K562 (cell line): ENCODE data around the gene ZNF18. TPM values are rescaled to one million over a fixed set of nuclear protein-coding genes. Genes with fewer than 3 reads are reported as not detected.

ENCODE experiments used
- ATAC-seq: fragments of 200-7000 bp; cut with Tn5 transposase; 3 replicates; pipeline ENCODE4 v1.9.1; 2020; ENCODE audit warnings: moderate library complexity
- Bru-seq: library from RNA; stranded (reverse); fragments of 400-500 nt; gene quantifications from one replicate; lab custom pipeline; 2021; lab: Mats Ljungman, UMichigan
- BruChase-seq, 2 experiments: library from RNA; stranded (reverse); fragments of 400-500 nt; gene quantifications; one replicate each; lab custom pipeline; 2021; lab: Mats Ljungman, UMichigan
- BruUV-seq: library from RNA; stranded (reverse); fragments of 400-500 nt; replicated peaks from 2 replicates; lab custom pipeline; 2021; lab: Mats Ljungman, UMichigan
- CTCF ChIA-PET: fragments of 300-600 bp; formaldehyde crosslinking; extraction: SDS; loops from one replicate; lab custom pipeline; 2021; ENCODE audit warnings: low intra/inter-chr PET ratio; lab: Yijun Ruan, JAX
- POLR2A ChIA-PET: fragments of 300-600, 350-650 bp; sonication (Branson Sonifier 250); formaldehyde crosslinking; extraction: SDS; loops from one replicate; lab custom pipeline; 2021; ENCODE audit warnings: antibody characterized with exemption, inconsistent platforms; lab: Yijun Ruan, JAX
- DNase-seq, 4 experiments: peaks; one replicate each; pipeline versions ENCODE4 v3.0.0 to v3.0.0-alpha.2; 2011 to 2018; ENCODE audit warnings: low spot score in 3 of 4, mixed read lengths in 3 of 4; ENCODE audit errors: extremely low read depth in 1 of 4
- FAIRE-seq: peaks from 2 replicates; lab custom pipeline; 2011; peaks lifted over from hg19 to GRCh38; lab: Jason Lieb, UNC
- H2AFZ ChIP-seq: 2 replicates; pipeline ENCODE4 v1.6.0; 2011; ENCODE audit warnings: low read depth, low read length, control low read depth, inconsistent platforms
- H3K27ac ChIP-seq: fragments of 200-600 bp; 3 replicates; pipeline ENCODE4 v1.8.0; 2011; ENCODE audit warnings: low read depth, mild to moderate bottlenecking, control low read depth, inconsistent platforms, low read length, moderate library complexity, mixed read lengths; ENCODE audit errors: extremely low read depth
- H3K27me3 ChIP-seq, 2 experiments: fragments of 300-600 bp in 1 of 2; 2 replicates in 1 of 2; 3 replicates in 1 of 2; pipeline versions ENCODE4 v1.6.0 to v1.8.0; 2011; ENCODE audit warnings: inconsistent platforms in 2 of 2, low read length in 2 of 2, mild to moderate bottlenecking in 1 of 2, mixed read lengths in 1 of 2, moderate library complexity in 1 of 2; ENCODE audit not compliant: control insufficient read depth in 2 of 2, insufficient read depth in 2 of 2
- H3K36me3 ChIP-seq: fragments of 300-600 bp; 3 replicates; pipeline ENCODE4 v1.8.0; 2011; ENCODE audit warnings: mild to moderate bottlenecking, low read length, inconsistent platforms; ENCODE audit not compliant: control insufficient read depth, insufficient read depth
- H3K4me1 ChIP-seq, 2 experiments: fragments of 200-600 bp in 1 of 2; replicated peaks in 1 of 2; 2 replicates in 1 of 2; 3 replicates in 1 of 2; pipeline versions ENCODE4 v1.5.1 to v1.8.0; 2011; ENCODE audit warnings: inconsistent platforms in 2 of 2, low read length in 2 of 2, mild to moderate bottlenecking in 1 of 2, mixed read lengths in 1 of 2, moderate library complexity in 1 of 2; ENCODE audit not compliant: control insufficient read depth in 2 of 2, insufficient read depth in 2 of 2
- H3K4me2 ChIP-seq: 2 replicates; pipeline ENCODE4 v1.6.1; 2011; ENCODE audit warnings: low read length, control low read depth, inconsistent platforms, mixed read lengths; ENCODE audit not compliant: insufficient read depth
- H3K4me3 ChIP-seq: fragments of 200-600 bp; sonication (generic), shearing (Covaris generic); 2 replicates; pipeline ENCODE4 v1.5.1; 2016; ENCODE audit warnings: control low read depth, inconsistent platforms
- H3K79me2 ChIP-seq: fragments of 200-600 bp; 3 replicates; pipeline ENCODE4 v1.8.0; 2011; ENCODE audit warnings: low read length, inconsistent platforms; ENCODE audit not compliant: control insufficient read depth, insufficient read depth
- H3K9ac ChIP-seq, 2 experiments: 2 replicates each; pipeline versions ENCODE4 v1.6.0 to v1.6.1; 2011; ENCODE audit warnings: low read depth in 2 of 2, low read length in 2 of 2, control low read depth in 1 of 2, inconsistent platforms in 1 of 2, mild to moderate bottlenecking in 1 of 2, mixed read lengths in 1 of 2; ENCODE audit not compliant: insufficient read depth in 1 of 2
- H3K9me1 ChIP-seq: one replicate; pipeline ENCODE4 v1.6.0; 2011; ENCODE audit warnings: inconsistent platforms, mild to moderate bottlenecking, low read length, moderate library complexity; ENCODE audit not compliant: control insufficient read depth, insufficient read depth
- H3K9me3 ChIP-seq: replicated peaks from 2 replicates; pipeline ENCODE4 v1.5.1; 2011; ENCODE audit warnings: low read depth, low read length, inconsistent platforms; ENCODE audit not compliant: control insufficient read depth, insufficient read depth
- H4K20me1 ChIP-seq: replicated peaks from 2 replicates; pipeline ENCODE4 v1.6.1; 2011; ENCODE audit warnings: low read length, inconsistent platforms, mixed read lengths; ENCODE audit not compliant: control insufficient read depth, insufficient read depth
- CTBP1 ChIP-seq: fragments of 450-650 bp; IDR thresholded peaks from 2 replicates; pipeline ENCODE4 v1.6.1; 2016; ENCODE audit warnings: borderline replicate concordance
- DPF2 ChIP-seq: fragments of 450-650 bp; IDR thresholded peaks from 2 replicates; pipeline ENCODE4 v1.6.1; 2016
- HNRNPK ChIP-seq: fragments of 200-400 bp; formaldehyde crosslinking; IDR thresholded peaks from one replicate; pipeline ENCODE4 v1.6.1; 2018; ENCODE audit warnings: mild to moderate bottlenecking, low read depth, low read length; ENCODE audit not compliant: poor library complexity, severe bottlenecking
- KLF13 ChIP-seq: fragments of 450-650 bp; IDR thresholded peaks from 2 replicates; pipeline ENCODE4 v1.6.1; 2016; ENCODE audit warnings: missing genetic modification characterization, low read depth, mild to moderate bottlenecking, missing compliant biosample characterization, moderate library complexity, borderline replicate concordance
- LARP7 ChIP-seq: fragments of 450-650 bp; IDR thresholded peaks from 2 replicates; pipeline ENCODE4 v1.6.1; 2016
- NBN ChIP-seq: fragments of 450-650 bp; IDR thresholded peaks from 2 replicates; pipeline ENCODE4 v1.6.1; 2016; ENCODE audit warnings: low read depth, mild to moderate bottlenecking
- POLR2A ChIP-seq: fragments of 450-650 bp; conservative IDR thresholded peaks from 2 replicates; pipeline ENCODE4 v1.6.1; 2016
- POLR2AphosphoS5 ChIP-seq: IDR thresholded peaks from 2 replicates; pipeline ENCODE4 v1.6.1; 2011; ENCODE audit warnings: mild to moderate bottlenecking, low read depth, low read length, moderate library complexity; ENCODE audit not compliant: control insufficient read depth, insufficient read depth
- SP1 ChIP-seq: sonication (generic); formaldehyde crosslinking; IDR thresholded peaks from 2 replicates; pipeline ENCODE4 v1.8.1; 2022; ENCODE audit warnings: mild to moderate bottlenecking, missing genetic modification reagents
- WGBS: fragments of 100-300 bp; shearing (Covaris generic); methylation state at CpG from one replicate; pipeline ENCODE4 v1.1.6; 2016; ENCODE audit warnings: low coverage, mixed read lengths; ENCODE audit not compliant: insufficient coverage; ENCODE audit errors: missing lambda C conversion rate; 5-methylcytosine and 5-hydroxymethylcytosine counted together
- in situ Hi-C: fragments of 300-500 bp; cut with MboI; formaldehyde crosslinking; loops from 4 replicates; pipeline ENCODE4 v1.15.0; 2018; ENCODE audit warnings: inconsistent platforms, mixed read lengths
- intact Hi-C: fragments of 100-400 bp; cut with micrococcal nuclease; formaldehyde crosslinking; loops from 2 replicates; pipeline ENCODE4 v1.14.2; 2022
- long read RNA-seq, 3 experiments: library from polyadenylated mRNA in 2 of 3; library from RNA in 1 of 3; unstranded in 2 of 3; stranded (forward) in 1 of 3; transcript quantifications; one replicate each; pipeline ENCODE4 v2.0.0, GENCODE V29; 2019 to 2022
- polyA minus RNA-seq, 3 experiments: library from RNA; depleted of rRNA, polyadenylated mRNA; stranded (reverse); fragments of >200 nt; gene quantifications; 2 replicates each; pipeline ENCODE4 v1.2.3, GENCODE V29; 2011
- polyA plus RNA-seq, 8 experiments: library from polyadenylated mRNA; depleted of rRNA in 4 of 8; stranded (reverse) in 5 of 8; unstranded in 3 of 8; fragments of >200 nt; fragmentation: Nextera tagmentation in 2 of 8; fragmentation: Illumina TruSeq in 1 of 8; extraction: Ambion mirVana in 2 of 8; extraction: Trizol in 1 of 8; gene quantifications; 2 replicates each; pipeline versions ENCODE4 v1.2.1 to v1.2.3, GENCODE V29; 2011 to 2014; ENCODE audit warnings: inconsistent platforms in 1 of 8, missing spikeins in 1 of 8
- total RNA-seq, 7 experiments: library from RNA; depleted of rRNA in 6 of 7; stranded (reverse); fragments of >200 nt in 6 of 7; fragmentation: Illumina TruSeq in 2 of 7; extraction: Trizol in 2 of 7; gene quantifications; 2 replicates each; pipeline versions ENCODE4 v1.2.1 to v1.2.3, GENCODE V29; 2011 to 2021; ENCODE audit warnings: low replicate concordance in 1 of 7
- TF ChIP-seq, protein P1 (sequence below), 2 experiments: fragments of 200-800 bp in 1 of 2; sonication (Bioruptor generic) in 1 of 2; sonication (generic) in 1 of 2; formaldehyde crosslinking in 1 of 2; IDR thresholded peaks in 1 of 2; conservative IDR thresholded peaks in 1 of 2; 2 replicates each; pipeline versions ENCODE4 v1.5.0 to v1.6.1; 2016 to 2020; ENCODE audit warnings: missing compliant biosample characterization in 1 of 2, missing genetic modification characterization in 1 of 2, missing genetic modification reagents in 1 of 2
- TF ChIP-seq, protein P2 (sequence below): sonication (generic); formaldehyde crosslinking; IDR thresholded peaks from 2 replicates; pipeline ENCODE4 v1.8.1; 2022; ENCODE audit warnings: missing genetic modification reagents

The ZNF18 gene, protein sequence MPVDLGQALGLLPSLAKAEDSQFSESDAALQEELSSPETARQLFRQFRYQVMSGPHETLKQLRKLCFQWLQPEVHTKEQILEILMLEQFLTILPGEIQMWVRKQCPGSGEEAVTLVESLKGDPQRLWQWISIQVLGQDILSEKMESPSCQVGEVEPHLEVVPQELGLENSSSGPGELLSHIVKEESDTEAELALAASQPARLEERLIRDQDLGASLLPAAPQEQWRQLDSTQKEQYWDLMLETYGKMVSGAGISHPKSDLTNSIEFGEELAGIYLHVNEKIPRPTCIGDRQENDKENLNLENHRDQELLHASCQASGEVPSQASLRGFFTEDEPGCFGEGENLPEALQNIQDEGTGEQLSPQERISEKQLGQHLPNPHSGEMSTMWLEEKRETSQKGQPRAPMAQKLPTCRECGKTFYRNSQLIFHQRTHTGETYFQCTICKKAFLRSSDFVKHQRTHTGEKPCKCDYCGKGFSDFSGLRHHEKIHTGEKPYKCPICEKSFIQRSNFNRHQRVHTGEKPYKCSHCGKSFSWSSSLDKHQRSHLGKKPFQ
- 4.3 and 7.7 TPM in 2 replicates for total RNA-seq (2011; cell fraction: chromatin; rRNA removed; ENCODE audit: low replicate concordance)
- 3.4 and 4.0 TPM in 2 replicates for total RNA-seq (2011; cell fraction: nucleolus; rRNA removed)
- total RNA-seq (2011; cell fraction: nucleoplasm; rRNA removed) = 2.8 and 4.4 TPM in 2 replicates
- total RNA-seq (2014; rRNA removed) (3.1 and 3.4 TPM in 2 replicates), total RNA-seq (2014; rRNA removed; fragmentation: Illumina TruSeq; extraction: Trizol) (4.0 and 4.2 TPM in 2 replicates), total RNA-seq (2015; rRNA removed; fragmentation: Illumina TruSeq; extraction: Trizol) (3.7 and 3.9 TPM in 2 replicates), total RNA-seq (2021) (2.7 and 2.8 TPM in 2 replicates), polyA plus RNA-seq (2011; rRNA removed) (5.0 and 5.7 TPM in 2 replicates), polyA plus RNA-seq (2014; fragmentation: Illumina TruSeq; extraction: Trizol) (2.4 and 3.5 TPM in 2 replicates), polyA plus RNA-seq (2014; fragmentation: Nextera tagmentation; extraction: Ambion mirVana) (1 to 10 TPM; 1.1 to 3.4 TPM), polyA plus RNA-seq (2014; rRNA removed) (2.4 and 2.7 TPM in 2 replicates), polyA minus RNA-seq (2011; rRNA and poly(A)+ RNA removed) (4.0 and 4.8 TPM in 2 replicates), Bru-seq, nascent RNA (percentile 59 among the genes with signal in this experiment), BruChase-seq, experiment 1, labeled RNA remaining after a 2-hour chase (percentile 58 among the genes with signal in this experiment), BruChase-seq, experiment 2, labeled RNA remaining after a 6-hour chase (percentile 59 among the genes with signal in this experiment)
- 1.4 and 2.5 TPM in 2 replicates for polyA plus RNA-seq (2011; cell fraction: cytosol; rRNA removed)
- 7.3 and 10.0 TPM in 2 replicates for polyA plus RNA-seq (2011; cell fraction: nucleus; rRNA removed)
- 2.2 and 2.3 TPM in 2 replicates for polyA plus RNA-seq (2012)
- polyA minus RNA-seq (2011; cell fraction: cytosol; rRNA and poly(A)+ RNA removed) = 1.0 and 1.7 TPM in 2 replicates
- polyA minus RNA-seq (2011; cell fraction: nucleus; rRNA and poly(A)+ RNA removed) = 2.0 and 4.0 TPM in 2 replicates
- long read RNA-seq, experiment 1, partial matches to known transcripts = 2 of 16 reads
- long read RNA-seq, experiment 1, other reads (novel, unspliced or antisense) = 12 of 16 reads
- long read RNA-seq, experiment 2, partial matches to known transcripts = 3 of 5 reads
- long read RNA-seq, experiment 2, other reads (novel, unspliced or antisense) = 0 of 5 reads
- long read RNA-seq, experiment 3, partial matches to known transcripts = 0 of 2 reads
- long read RNA-seq, experiment 3, other reads (novel, unspliced or antisense) = 1 of 2 reads

DNA sequence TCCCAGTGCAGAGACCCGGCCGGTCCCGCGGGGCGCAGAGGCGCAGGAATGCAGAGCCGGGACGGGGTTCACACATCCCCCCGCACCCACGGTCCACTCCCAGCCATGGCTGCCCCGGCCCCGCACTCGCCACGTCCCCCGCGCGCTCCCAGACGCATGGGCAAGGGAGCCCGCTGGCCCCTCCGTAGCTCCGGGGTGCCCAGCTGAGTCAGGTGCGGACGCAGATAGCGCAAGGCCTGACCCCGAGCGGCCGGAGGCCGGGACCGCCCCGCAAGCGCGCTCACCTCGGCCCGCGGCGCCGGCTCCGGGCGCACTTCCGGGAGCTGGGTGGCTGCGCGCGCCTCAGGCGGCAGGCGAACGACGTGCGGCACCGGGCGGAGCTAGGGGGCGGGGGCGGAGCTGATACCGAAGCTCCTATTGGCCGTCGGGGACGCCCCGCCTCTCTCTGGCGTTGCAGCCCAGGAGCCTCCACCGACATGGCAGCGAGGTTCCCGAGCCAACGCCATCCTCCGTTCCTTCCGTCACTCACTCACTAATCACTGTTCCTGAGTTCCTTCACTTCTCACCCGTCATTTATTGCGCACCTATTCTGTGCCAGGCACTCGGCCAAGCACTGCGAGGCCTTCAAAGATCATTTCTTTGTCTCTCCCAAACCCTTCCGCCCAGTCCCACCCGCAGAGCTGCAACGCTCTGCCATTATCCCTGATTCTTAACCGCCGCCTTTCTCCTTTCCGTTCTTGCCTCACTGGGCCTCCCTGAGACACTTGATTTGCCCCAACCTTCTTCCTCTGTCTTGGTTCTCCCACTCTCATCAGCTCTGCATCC, at the start of gene ZNF18:
ZNF18 (minus strand) TSS at position 329 of the 825 bp plus-strand sequence. CDS start 4,646 bp downstream, outside the sequence.
- H3K27ac ChIP-seq = peak within 1 kb of the TSS; percentile 79
- ChIA-PET CTCF (interaction anchor here (0.9 kb wide), 1 partner anchor 11 kb away, joined by 3 read pairs; no protein-coding TSS in a partner anchor), POLR2A (interaction anchor here (0.5 to 1.7 kb wide), 11 partner anchors 9 to 1301 kb away, joined by 3 to 10 read pairs (median 3); partner anchors contain the start of gene MAP2K4)
- H3K9me1 ChIP-seq = no peaks in the 10 kb centered on the region
- H3K9ac ChIP-seq = peak within 1 kb of the TSS; percentile 77 to 91
- H4K20me1 ChIP-seq = no peaks in the 10 kb centered on the region
- H2AFZ ChIP-seq = peak within 1 kb of the TSS; percentile 99
- peak within 1 kb of the TSS; percentile 95 for H3K4me2 ChIP-seq
- BruUV-seq = no TSS peak
- intact Hi-C loops (no loop called here), in situ Hi-C loops (loop anchor here (25.0 kb wide), 1 partner anchor 1110 kb away; no protein-coding TSS in a partner anchor)
- FAIRE-seq = peak; percentile 81
- ATAC-seq = peak; percentile 99
- no peaks in the 10 kb centered on the region for H3K36me3 ChIP-seq
- no peaks in the 10 kb centered on the region for H3K27me3 ChIP-seq
- H3K4me3 ChIP-seq = peak within 1 kb of the TSS; percentile 91
- under 1% methylated on average over 21 of the region's 74 CpGs for WGBS
- DNase-seq = peak; percentile 92 to 95 (median 95)
- no peaks in the 10 kb centered on the region for H3K9me3 ChIP-seq
- peaks cover 0 to 4% of the 10 kb centered on the region in 2 experiments; a peak in 2 of 5 replicates for H3K4me1 ChIP-seq
- H3K79me2 ChIP-seq = no peaks in the 10 kb centered on the region
- TF ChIP-seq POLR2A (peak; percentile 97), CTBP1 (peak; percentile 97), LARP7 (0 out of 2 replicates have a peak, but pooled peaks have one; percentile 13), DPF2 (0 out of 2 replicates have a peak, but pooled peaks have one; percentile 10), POLR2AphosphoS5 (peak; percentile 78), SP1 (CRISPR knock-in tag) (0 out of 2 replicates have a peak, but pooled peaks have one; percentile 42), HNRNPK (peak; percentile 63), KLF13 (tag) (no peak), NBN (0 out of 2 replicates have a peak, but pooled peaks have one; percentile 25)
- TF ChIP-seq, protein P1, sequence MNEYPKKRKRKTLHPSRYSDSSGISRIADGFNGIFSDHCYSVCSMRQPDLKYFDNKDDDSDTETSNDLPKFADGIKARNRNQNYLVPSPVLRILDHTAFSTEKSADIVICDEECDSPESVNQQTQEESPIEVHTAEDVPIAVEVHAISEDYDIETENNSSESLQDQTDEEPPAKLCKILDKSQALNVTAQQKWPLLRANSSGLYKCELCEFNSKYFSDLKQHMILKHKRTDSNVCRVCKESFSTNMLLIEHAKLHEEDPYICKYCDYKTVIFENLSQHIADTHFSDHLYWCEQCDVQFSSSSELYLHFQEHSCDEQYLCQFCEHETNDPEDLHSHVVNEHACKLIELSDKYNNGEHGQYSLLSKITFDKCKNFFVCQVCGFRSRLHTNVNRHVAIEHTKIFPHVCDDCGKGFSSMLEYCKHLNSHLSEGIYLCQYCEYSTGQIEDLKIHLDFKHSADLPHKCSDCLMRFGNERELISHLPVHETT (CRISPR knock-in tag; conservative IDR thresholded peaks at IDR 0.05 in 1 of 2, IDR thresholded peaks at IDR 0.05 in 1 of 2) = no peak
- TF ChIP-seq, protein P2, sequence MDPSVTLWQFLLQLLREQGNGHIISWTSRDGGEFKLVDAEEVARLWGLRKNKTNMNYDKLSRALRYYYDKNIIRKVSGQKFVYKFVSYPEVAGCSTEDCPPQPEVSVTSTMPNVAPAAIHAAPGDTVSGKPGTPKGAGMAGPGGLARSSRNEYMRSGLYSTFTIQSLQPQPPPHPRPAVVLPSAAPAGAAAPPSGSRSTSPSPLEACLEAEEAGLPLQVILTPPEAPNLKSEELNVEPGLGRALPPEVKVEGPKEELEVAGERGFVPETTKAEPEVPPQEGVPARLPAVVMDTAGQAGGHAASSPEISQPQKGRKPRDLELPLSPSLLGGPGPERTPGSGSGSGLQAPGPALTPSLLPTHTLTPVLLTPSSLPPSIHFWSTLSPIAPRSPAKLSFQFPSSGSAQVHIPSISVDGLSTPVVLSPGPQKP = no peak
